ENCODE results near the gene GPR157. TPM values are rescaled to one million over a fixed set of nuclear protein-coding genes. Genes with fewer than 3 reads are reported as not detected.

GPR157 gene, protein sequence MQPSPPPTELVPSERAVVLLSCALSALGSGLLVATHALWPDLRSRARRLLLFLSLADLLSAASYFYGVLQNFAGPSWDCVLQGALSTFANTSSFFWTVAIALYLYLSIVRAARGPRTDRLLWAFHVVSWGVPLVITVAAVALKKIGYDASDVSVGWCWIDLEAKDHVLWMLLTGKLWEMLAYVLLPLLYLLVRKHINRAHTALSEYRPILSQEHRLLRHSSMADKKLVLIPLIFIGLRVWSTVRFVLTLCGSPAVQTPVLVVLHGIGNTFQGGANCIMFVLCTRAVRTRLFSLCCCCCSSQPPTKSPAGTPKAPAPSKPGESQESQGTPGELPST
- total RNA-seq: 20.0 and 26.0 TPM in 2 replicates

DNA sequence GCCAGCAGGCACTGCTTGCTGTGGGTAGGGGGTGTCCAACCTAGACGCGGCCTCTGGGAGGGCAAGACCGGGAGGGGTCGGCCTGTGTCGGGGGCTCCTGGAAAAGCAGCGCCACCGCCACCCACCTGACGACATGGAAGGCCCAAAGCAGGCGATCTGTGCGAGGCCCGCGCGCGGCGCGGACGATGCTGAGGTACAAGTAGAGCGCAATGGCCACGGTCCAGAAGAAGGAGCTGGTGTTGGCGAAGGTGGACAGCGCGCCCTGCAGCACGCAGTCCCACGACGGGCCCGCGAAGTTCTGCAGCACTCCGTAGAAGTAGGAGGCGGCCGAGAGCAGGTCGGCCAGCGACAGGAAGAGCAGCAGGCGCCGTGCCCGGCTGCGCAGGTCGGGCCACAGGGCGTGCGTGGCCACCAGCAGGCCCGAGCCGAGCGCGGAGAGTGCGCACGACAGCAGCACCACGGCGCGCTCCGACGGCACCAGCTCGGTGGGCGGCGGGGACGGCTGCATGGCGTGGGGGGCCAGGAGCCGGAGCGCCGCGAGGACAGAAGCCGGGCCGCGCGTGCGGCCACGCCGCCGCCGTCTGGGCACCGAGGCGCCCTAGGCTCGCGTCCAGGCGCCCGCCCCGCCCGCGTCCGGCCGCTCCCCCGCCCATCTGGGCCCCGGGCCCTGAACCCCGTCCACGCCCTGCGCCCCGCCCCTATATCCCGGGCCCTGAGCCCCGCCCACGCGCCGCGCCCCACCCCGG, at the start of gene GPR157:
GPR157 (minus strand) TSS at position 583 of the 746 bp plus-strand sequence; CDS start at position 508, 75 bp downstream.

DNA sequence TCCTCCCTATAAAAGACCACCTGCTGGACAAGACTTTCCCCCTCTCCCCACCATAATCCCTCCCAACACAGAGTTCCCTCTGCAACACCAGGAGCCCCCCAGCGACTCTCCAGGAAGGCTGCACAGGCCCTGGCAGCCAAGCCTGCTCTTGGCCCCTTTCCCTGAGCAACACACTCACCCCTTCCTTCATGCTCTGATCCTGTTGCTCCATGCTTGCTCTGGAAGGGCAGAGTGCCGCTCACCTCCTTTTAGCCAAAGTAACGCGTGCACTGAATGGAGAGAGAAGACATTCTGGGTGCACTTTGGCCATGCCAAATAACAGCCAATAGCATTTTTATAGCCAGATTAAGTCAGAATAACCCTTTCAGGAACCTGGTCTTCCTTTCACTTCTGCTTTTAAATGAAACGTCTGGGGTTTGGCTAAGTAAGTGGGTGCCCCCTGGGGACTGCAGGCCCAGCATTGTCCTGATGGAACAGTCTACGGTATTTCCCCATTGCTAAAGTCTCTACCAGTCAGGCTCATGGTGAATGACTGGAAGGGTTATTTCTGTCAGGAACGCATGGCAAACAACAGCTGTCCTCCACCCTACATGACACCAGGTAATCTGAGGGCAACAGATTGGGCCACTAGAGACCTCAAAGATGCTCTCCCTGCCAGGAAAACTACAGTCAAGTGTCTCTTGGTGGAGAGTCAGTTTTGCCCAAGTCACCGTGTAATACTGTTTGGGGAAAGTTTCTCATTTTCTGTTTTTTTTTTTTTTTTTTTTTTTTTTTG, 59.4 kb downstream of the GPR157 start, which contains the start of gene SLC2A5:
SLC2A5 (minus strand) TSS at position 310 of the 775 bp plus-strand sequence; CDS start at position 211, 99 bp downstream.

Other genes with a start within 250 kb of the GPR157 start
- not detected in 2 replicates for gene CA6, start 183.2 kb downstream of the GPR157 start, total RNA-seq
- not detected in 2 replicates for gene SLC2A7, start 102.7 kb downstream of the GPR157 start, total RNA-seq
- under 0.01 TPM in 1 of 2 replicates, not detected in the other for gene SLC2A5, start 59.5 kb downstream of the GPR157 start, total RNA-seq
- gene H6PD, start 105.7 kb upstream of the GPR157 start, total RNA-seq: 8.3 and 12.0 TPM in 2 replicates
- gene SPSB1, start 163.8 kb upstream of the GPR157 start, total RNA-seq: 6.0 and 18.3 TPM in 2 replicates

All from tracheal epithelial cell (primary cell).